Left renal cortex interstitium (tissue), 4 donors: ENCODE results near the gene ENDOV. TPM values are rescaled to one million over a fixed set of nuclear protein-coding genes. Genes with fewer than 3 reads are reported as not detected.
A peak's percentile ranks its signal among the peaks of the same experiment; 100 is the strongest.

ENCODE experiments used
- DNase-seq, 4 donors: peaks; one replicate each; pipeline ENCODE4 v3.0.0-alpha.2; 2013; ENCODE audit warnings: low read depth in 4 of 4, low spot score in 2 of 4, missing footprints in 1 of 4
- polyA plus RNA-seq, 4 donors: library from polyadenylated mRNA; unstranded; fragments of 120-200 nt; gene quantifications; one replicate each; pipeline ENCODE4 v1.2.1, GENCODE V29; 2013; ENCODE audit not compliant: insufficient read length in 4 of 4

Gene ENDOV
- polyA plus RNA-seq, 4 donors = 25.7 to 46.9 (median 35.2) TPM

GRCh38 chr17:80413771-80414507 lies 1.0 kb upstream of the ENDOV start:
- DNase-seq = no peak

- no peak for DNase-seq
Observed at GRCh38 chr17:80414508-80414802, 512 bp upstream of the ENDOV start.

GRCh38 chr17:80415626-80416137 lies 715 bp downstream of the ENDOV start:
- no peak for DNase-seq

- DNase-seq = no peak
Observed at GRCh38 chr17:80416260-80416939, 1.4 kb downstream of the ENDOV start.

- DNase-seq = no peak
Observed at GRCh38 chr17:80416940-80417293, 1.9 kb downstream of the ENDOV start.

GRCh38 chr17:80418589-80418988 lies 3.6 kb downstream of the ENDOV start:
- no peak for DNase-seq

GRCh38 chr17:80419255-80419654 lies 4.3 kb downstream of the ENDOV start:
- DNase-seq = no peak

- DNase-seq = no peak
Observed at GRCh38 chr17:80421381-80422090, 6.6 kb downstream of the ENDOV start.

- DNase-seq = no peak
Observed at GRCh38 chr17:80422276-80422675, 7.3 kb downstream of the ENDOV start.

GRCh38 chr17:80422981-80423380 lies 8.0 kb downstream of the ENDOV start:
- no peak for DNase-seq

- DNase-seq = no peak
Observed at GRCh38 chr17:80423536-80424225, 8.7 kb downstream of the ENDOV start.

GRCh38 chr17:80424261-80424660 lies 9.3 kb downstream of the ENDOV start:
- no peak for DNase-seq

GRCh38 chr17:80424878-80425765 lies 10.2 kb downstream of the ENDOV start:
- no peak for DNase-seq

GRCh38 chr17:80425835-80426426 lies 11.0 kb downstream of the ENDOV start:
- DNase-seq = no peak

GRCh38 chr17:80426671-80427326 lies 11.8 kb downstream of the ENDOV start:
- DNase-seq = peak in 3 of 4 donors; percentile 14 to 44 (median 40)

GRCh38 chr17:80427366-80428282 lies 12.7 kb downstream of the ENDOV start:
- DNase-seq = no peak

GRCh38 chr17:80428363-80428762 lies 13.4 kb downstream of the ENDOV start:
- DNase-seq = no peak

GRCh38 chr17:80428796-80429195 lies 13.8 kb downstream of the ENDOV start:
- no peak for DNase-seq
